SH-SY5Y (cell line): ENCODE data around the gene PIM1.

Source experiments
- GATA2 ChIP-seq: IDR thresholded peaks from 2 replicates; pipeline ENCODE4 v1.6.1; 2011; ENCODE audit warnings: mild to moderate bottlenecking, low read depth, low read length
- GATA3 ChIP-seq: IDR thresholded peaks from 2 replicates; pipeline ENCODE4 v1.6.1; 2011; ENCODE audit warnings: low read depth, mild to moderate bottlenecking, low read length, moderate library complexity

GRCh38 chr6:37134036-37134395 lies 35.9 kb upstream of the PIM1 start:
- TF ChIP-seq GATA2 (no peak), GATA3 (no peak)
